Measurements from ENCODE around the gene MAU2.

The MAU2 gene

GRCh38 chr19:19306191-19306590 is 14.4 kb upstream of the MAU2 start:
- no peak for DNase-seq (ENCODE audit: low spot score)

DNA sequence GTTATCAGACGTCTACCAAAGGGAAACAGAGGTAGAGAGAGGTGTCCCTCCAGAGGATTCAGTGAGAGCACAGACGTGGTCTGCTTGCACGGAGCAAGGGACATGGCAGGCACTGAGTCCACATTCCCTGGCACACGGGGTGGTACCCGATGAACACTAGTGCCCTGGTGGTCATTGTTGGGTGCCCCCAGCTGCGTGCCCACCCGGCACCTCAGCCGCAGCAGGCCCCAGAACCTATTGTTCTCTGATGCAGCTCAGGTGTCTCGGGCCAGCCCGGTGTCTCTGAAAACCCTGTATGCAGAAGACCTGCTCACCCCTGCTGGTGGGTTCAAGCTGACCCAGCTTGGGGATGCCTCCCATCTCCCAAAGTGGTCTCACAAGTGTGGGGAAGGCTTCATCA is 12.3 kb upstream of the MAU2 start:
- no peak for DNase-seq (ENCODE audit: low spot score)

GRCh38 chr19:19315444-19315843 is 5.2 kb upstream of the MAU2 start:
- DNase-seq (ENCODE audit: low spot score): no peak

GRCh38 chr19:19316082-19316481 is 4.5 kb upstream of the MAU2 start:
- DNase-seq (ENCODE audit: low spot score): no peak

DNA sequence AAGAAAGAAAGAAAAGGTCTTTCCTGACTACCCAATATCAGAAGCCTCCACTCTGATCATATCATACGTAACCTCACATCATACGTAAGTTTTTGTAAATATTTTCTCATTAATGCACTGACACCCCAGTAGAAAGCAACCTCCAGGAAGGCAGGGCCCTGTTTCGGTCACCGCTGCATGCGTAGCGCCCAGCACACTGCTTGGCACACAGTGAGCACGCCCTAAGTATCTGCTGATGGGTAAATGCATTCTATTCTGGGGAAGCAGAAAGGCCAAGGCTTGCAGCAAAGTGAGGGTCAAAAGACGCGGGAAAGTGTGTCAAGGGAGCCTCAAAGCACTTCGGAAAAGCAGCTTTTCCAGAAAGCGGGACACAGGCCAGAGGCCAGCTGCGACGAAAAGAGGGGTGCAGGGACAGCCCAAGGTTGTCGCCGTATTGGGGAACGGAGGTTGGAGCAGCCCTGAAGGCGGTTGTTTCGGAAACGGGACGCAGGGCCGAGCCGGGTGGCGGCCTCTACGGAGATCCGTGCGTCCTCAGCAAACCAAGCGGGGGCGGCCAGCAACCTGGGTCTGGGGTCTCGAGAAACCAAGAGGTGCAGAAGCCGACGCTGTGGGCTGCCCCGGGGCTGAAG is 783 bp upstream of the MAU2 start:
- peak; percentile 1 for DNase-seq (ENCODE audit: low spot score)

DNA sequence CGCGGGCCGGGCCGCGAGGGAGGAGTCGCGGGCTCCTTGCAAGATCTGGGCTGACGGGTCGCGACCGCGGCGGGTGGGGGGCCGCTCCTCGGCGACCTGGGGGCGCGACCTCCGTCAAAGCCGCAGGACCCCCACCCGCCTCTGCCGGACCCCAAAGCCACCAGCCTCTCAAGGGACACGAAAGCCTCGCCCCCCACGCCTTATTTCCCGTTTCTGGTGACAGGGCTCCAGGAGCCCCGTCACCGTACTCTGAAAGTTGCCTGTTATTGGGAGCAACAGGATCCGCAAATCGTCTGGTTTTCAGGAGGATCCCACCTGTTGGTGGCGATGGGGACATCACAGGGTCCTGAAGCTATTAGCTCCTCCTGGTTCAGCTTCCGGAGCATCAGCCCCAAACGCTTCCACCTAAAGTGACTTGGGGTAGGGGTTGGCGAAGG is 530 bp downstream of the MAU2 start:
- no peak for DNase-seq (ENCODE audit: low spot score)

DNA sequence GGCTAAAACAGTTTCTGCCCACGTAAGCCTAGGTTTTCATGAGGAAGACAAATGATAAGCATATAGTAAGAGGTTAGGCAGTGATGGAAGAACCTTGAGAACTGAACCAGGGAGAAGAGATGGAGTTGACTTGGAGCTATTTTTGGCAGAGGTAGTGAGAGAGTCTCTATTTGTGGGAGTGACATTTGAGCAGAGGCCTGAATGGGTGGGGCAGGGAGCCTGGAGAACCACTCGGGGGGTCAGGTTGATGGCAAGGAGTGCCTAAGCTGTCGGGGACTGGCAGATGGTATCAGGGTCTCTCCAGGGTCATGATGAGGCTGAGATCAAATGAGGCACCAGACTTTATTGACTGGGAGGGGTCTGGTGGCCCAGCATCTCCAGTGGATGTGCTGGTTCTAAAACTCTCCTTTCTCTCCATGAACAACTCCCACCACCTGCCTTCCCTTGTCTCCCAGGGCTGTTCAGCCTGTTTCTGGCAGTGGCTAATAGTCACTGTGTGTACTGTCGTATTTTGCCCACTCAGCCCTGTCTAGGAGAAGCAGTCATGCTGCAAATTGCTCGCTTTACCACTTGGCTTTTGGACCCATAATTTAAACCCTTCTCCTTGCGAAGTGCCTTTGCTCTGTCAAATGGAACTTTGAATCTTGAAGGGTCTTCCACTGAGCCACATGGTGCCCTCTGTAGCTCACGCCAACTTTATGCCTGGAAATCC is 3.6 kb downstream of the MAU2 start:
- no peak for DNase-seq (ENCODE audit: low spot score)

DNA sequence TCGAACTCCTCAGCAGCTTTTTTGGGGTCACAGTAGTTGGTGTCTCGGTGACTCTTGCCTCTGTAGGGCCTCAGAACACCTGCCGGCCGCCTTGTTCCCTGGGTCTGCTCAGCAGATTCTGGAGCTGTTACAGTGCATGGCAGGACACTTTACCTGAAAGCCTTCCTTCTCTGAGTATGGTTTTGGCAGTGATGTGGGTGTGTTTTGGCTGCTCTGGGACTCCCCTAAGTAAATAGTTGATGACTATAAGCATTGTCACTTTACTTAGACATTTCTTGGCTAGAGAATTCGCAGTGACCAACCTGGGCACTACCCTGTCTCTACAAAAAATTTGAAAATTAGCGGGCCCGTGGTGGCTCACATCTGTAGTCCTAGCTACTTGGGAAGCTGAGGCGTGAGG is 7.0 kb downstream of the MAU2 start:
- no peak for DNase-seq (ENCODE audit: low spot score)

DNA sequence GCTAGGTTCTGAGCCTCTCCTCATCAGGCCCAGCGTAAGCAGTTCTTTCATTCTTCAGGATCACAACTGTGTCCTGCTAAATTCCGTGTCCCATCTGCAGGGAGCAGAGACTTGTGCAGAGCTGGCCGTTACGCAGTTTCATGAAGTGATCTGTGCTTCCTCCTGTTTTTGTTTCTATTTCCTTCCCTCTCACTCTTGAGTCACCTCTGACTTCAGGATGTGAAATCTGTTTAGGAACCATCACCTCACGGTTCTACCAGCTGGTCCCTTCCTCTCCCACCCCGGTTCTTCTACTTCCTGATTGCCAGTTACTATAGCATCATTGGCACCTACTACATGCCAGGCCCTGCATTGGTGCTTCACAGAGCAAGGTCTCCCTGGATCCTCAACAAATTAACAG is 8.5 kb downstream of the MAU2 start:
- no peak for DNase-seq (ENCODE audit: low spot score)

GRCh38 chr19:19334063-19334988 is 13.7 kb downstream of the MAU2 start:
- no peak for DNase-seq (ENCODE audit: low spot score)

GRCh38 chr19:19334989-19335344 is 14.3 kb downstream of the MAU2 start:
- no peak for DNase-seq (ENCODE audit: low spot score)

GRCh38 chr19:19335408-19336158 is 15.0 kb downstream of the MAU2 start:
- DNase-seq (ENCODE audit: low spot score): no peak

DNA sequence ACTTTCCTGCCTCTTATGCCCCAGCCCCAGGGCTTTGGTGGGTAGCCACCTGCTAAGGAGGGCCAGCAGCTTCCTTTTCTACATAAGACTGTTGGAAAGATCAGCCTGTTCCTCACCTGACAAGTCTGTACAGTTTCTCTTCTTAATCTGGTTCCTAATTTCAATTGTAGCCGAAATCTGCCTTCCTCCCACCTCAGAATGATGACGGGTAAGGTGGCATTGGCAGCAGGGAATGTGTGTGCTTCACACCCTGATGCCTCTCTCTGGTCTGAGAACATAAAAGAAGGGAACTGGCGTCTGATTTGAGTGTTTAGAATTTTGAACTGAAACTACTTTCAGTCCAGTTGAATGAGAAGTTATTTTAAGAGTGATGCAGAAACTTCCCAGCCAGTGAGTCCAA is 16.0 kb downstream of the MAU2 start:
- DNase-seq (ENCODE audit: low spot score): no peak

DNA sequence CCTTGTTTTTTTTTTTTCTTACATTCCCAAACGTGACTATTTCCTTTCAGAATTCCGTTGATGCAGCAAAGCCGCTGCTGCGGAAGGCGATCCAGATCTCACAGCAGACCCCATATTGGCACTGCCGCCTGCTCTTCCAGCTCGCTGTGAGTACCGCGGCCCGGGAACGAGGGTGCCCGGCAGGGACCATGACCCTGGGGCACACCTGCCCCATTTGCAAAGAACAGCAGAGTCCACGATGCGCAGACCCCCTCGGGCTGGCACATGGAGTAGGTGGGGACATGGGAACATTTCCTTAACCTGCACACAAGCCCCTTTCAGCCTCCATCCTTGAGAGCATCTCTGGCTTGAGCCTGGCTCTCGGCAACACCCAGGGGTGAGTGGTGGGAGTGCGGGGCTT is 16.5 kb downstream of the MAU2 start:
- no peak for DNase-seq (ENCODE audit: low spot score)

DNA sequence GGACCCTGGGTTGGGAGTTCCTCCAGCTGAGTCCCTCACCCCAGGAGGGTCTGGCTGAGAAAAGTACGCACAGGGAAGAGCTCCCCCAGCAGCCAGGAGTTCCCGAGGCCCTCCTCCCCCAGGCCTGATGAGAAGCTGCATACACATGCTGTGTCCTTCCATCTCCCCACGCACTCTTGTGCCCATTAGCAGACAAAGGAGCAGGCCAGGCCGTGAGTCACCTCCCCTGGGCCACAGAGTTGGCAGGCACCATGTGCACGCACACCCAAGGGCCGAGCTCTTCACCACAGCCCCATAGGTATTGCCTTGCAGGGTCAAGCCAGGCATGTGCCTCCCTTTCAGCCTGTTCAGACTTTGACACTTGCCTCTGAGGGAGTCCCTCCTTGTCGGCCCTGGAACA is 17.5 kb downstream of the MAU2 start:
- no peak for DNase-seq (ENCODE audit: low spot score)

DNA sequence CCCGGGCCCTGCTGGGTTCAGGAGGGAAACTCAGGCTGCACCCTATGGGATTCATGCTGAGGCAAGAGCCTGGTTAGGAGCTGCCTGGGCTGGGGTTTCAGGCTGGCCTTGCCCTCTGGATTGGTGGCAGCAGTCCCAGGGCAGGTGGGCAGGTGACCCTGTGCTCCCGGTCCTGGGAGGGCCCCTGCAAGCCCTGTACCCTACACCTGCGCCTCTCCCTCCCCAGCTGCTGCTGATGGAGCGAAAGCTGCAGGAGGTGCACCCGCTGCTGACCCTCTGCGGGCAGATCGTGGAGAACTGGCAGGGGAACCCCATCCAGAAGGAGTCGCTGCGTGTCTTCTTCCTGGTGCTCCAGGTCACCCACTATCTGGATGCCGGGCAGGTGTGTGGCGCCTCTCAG is 20.4 kb downstream of the MAU2 start:
- no peak for DNase-seq (ENCODE audit: low spot score)

DNA sequence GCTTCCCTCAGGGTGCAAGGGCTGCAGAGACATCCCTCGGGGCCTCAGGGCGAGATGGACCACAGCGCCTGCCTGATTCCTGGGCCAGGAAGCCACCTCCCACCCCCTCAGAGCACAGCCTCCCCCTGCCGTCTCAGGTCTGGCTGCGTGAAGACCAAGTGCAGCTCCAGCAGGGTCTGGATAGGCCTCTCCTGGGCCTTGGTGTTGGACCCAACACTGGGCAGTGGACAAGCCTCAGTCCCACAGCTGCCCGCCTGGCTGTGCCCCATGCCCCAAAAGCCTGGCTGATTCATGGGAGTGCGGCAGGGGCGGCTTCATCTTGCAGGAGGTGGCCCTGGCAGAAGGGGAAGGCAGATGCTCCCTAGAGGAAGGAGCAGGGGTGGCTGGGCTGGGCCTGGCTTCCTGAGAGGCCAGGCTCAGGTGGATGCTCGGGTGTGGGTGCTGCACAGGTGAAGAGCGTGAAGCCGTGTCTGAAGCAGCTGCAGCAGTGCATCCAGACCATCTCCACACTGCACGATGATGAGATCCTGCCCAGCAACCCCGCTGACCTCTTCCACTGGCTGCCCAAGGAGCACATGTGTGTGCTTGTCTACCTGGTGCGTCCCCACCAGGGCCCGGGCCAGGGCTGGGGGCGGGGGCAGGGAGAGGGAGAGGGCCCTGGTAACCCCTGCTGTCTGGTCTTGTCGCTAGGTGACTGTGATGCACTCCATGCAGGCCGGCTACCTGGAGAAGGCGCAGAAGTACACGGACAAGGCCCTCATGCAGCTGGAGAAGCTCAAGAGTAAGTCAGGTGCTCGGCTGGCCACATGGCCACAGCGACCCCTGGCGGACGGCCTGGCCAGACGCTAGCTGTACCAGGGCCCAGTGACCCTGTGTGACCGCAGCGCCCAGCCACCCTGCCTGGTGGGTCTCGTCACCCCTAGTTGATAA is 21.7 kb downstream of the MAU2 start:
- DNase-seq (ENCODE audit: low spot score): no peak

DNA sequence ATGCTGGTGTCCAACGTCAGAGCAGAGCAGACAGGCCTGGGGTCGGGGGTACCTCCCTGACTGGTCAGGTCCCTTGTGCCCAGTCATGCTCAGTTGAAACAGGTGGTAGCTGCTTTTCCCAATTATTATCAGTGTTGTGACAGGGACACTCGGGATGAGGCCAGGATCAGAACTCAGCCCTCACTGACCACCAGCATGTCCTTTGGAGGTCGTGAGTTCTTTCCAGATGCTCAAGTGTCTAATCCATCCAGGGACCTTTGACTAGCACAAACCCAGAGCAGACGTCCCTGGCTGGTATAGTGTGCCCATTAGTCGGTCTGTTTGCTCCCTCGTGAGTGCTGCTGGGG is 22.4 kb downstream of the MAU2 start:
- DNase-seq (ENCODE audit: low spot score): no peak

- DNase-seq (ENCODE audit: low spot score): no peak
Measured at GRCh38 chr19:19343762-19344161, 23.1 kb downstream of the MAU2 start.

DNA sequence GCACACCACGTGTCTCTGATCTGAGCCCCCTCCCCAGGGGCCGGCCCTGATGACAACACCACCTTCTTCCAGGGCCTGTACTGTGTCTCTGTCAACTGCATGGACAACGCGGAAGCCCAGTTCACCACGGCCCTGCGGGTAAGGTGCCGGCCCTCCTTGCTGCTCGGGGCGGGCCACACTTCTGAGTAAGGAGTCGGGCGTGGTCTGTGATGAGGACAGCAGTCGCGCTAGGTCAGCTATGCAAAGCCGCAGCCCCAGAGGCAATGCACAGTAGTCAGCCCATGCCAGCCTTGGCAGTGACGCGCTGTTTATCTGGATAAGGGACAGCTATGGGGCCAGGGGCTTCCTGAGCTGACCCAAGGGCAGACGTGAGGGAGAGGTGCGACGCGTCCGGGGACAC is 24.6 kb downstream of the MAU2 start:
- DNase-seq (ENCODE audit: low spot score): no peak

- no peak for DNase-seq (ENCODE audit: low spot score)
Measured at GRCh38 chr19:19345970-19346369, 25.3 kb downstream of the MAU2 start.

Data from pons (tissue), 1 donor.